PC-3 (cell line): ENCODE results near the gene NDOR1.

Experiments
- CTCF ChIP-seq: fragments of 300-600 bp; sonication (generic); conservative IDR thresholded peaks from 2 replicates; pipeline ENCODE4 v1.5.1; 2017; ENCODE audit warnings: antibody characterized with exemption, low read depth, mild to moderate bottlenecking, low read length
- EZH2 ChIP-seq: fragments of 300-600 bp; sonication (generic); IDR thresholded peaks from one replicate; pipeline ENCODE4 v1.6.1; 2017; ENCODE audit warnings: antibody characterized with exemption, mild to moderate bottlenecking, low read length; ENCODE audit not compliant: unreplicated experiment

GRCh38 chr9:137166380-137167229 lies 38.9 kb upstream of the NDOR1 start:
- TF ChIP-seq EZH2 (no peak), CTCF (no peak)
